Ectodermal cell (in vitro differentiated cells): ENCODE data around the gene TUFM.

Experiments used
- H3K27ac ChIP-seq: 2 replicates; pipeline ENCODE4 v1.7.0; 2013; ENCODE audit warnings: mild to moderate bottlenecking, low read depth, low read length; ENCODE audit not compliant: insufficient read depth, poor library complexity, severe bottlenecking
- H3K27me3 ChIP-seq: 2 replicates; pipeline ENCODE4 v1.7.0; 2013; ENCODE audit warnings: mild to moderate bottlenecking, low read length; ENCODE audit not compliant: insufficient read depth, control insufficient read depth, poor library complexity, severe bottlenecking
- H3K36me3 ChIP-seq: one replicate; pipeline ENCODE4 v1.7.0; 2013; ENCODE audit warnings: low read length; ENCODE audit not compliant: control insufficient read depth, insufficient read depth
- H3K4me1 ChIP-seq: one replicate; pipeline ENCODE4 v1.7.0; 2013; ENCODE audit warnings: low read length; ENCODE audit not compliant: control insufficient read depth, insufficient read depth
- H3K4me3 ChIP-seq: 2 replicates; pipeline ENCODE4 v1.7.0; 2013; ENCODE audit warnings: low read depth, low read length, control low read depth; ENCODE audit not compliant: insufficient read depth
- H3K9me3 ChIP-seq: 2 replicates; pipeline ENCODE4 v1.7.0; 2013; ENCODE audit warnings: mild to moderate bottlenecking, low read length, moderate library complexity; ENCODE audit not compliant: control insufficient read depth
- WGBS, 2 experiments: methylation state at CpG; one replicate each; pipeline ENCODE4 v1.1.7; 2013; ENCODE audit warnings: missing lambda C conversion rate in 2 of 2; 5-methylcytosine and 5-hydroxymethylcytosine counted together

TUFM gene

GRCh38 chr16:28839899-28840298 lies 6.2 kb downstream of the TUFM start:
- Histone ChIP-seq H3K4me3 (no peak overlapping the region), H3K27ac (no peak overlapping the region), H3K4me1 (peaks cover 1% of the 10 kb centered on the region), H3K36me3 (peaks cover 45% of the 10 kb centered on the region), H3K27me3 (no peaks in the 10 kb centered on the region), H3K9me3 (no peaks in the 10 kb centered on the region)
- WGBS, 2 experiments, result 0 to 1% methylated on average over 1 of the region's 1 CpG

- WGBS, 2 experiments, result 94 to 96% methylated on average over 14 of the region's 14 CpGs
- peaks cover 45% of the 10 kb centered on the region for H3K36me3 ChIP-seq
- H3K27me3 ChIP-seq, result no peaks in the 10 kb centered on the region
These were observed 7.0 kb downstream of the TUFM start for GRCh38 chr16:28839004-28839639.

GRCh38 chr16:28838558-28838918 lies 7.6 kb downstream of the TUFM start:
- WGBS, 2 experiments, result 98 to 100% methylated on average over 1 of the region's 1 CpG
- Histone ChIP-seq H3K4me1 (no peaks in the 10 kb centered on the region), H3K4me3 (no peak overlapping the region), H3K9me3 (no peaks in the 10 kb centered on the region), H3K36me3 (peaks cover 47% of the 10 kb centered on the region), H3K27ac (no peak overlapping the region), H3K27me3 (no peaks in the 10 kb centered on the region)

More at GRCh38 chr16:28839004-28839639, 7.0 kb downstream of the TUFM start:
- no peaks in the 10 kb centered on the region for H3K9me3 ChIP-seq
- H3K4me1 ChIP-seq, result no peaks in the 10 kb centered on the region
- no peak overlapping the region for H3K27ac ChIP-seq
- H3K4me3 ChIP-seq, result no peak overlapping the region

- 95 to 97% methylated on average over 7 of the region's 7 CpGs for WGBS, 2 experiments
- no peak overlapping the region for H3K27ac ChIP-seq
- H3K4me1 ChIP-seq, result no peaks in the 10 kb centered on the region
- no peaks in the 10 kb centered on the region for H3K27me3 ChIP-seq
- no peak overlapping the region for H3K4me3 ChIP-seq
- H3K36me3 ChIP-seq, result peaks cover 48% of the 10 kb centered on the region
- H3K9me3 ChIP-seq, result no peaks in the 10 kb centered on the region
These were observed 8.2 kb downstream of the TUFM start for GRCh38 chr16:28837672-28838557.

- Histone ChIP-seq H3K36me3 (peaks cover 52% of the 10 kb centered on the region), H3K27ac (no peak overlapping the region), H3K4me1 (no peaks in the 10 kb centered on the region), H3K27me3 (no peaks in the 10 kb centered on the region), H3K9me3 (no peaks in the 10 kb centered on the region), H3K4me3 (no peak overlapping the region)
- whole genome bisulfite sequencing, 2 experiments, result 89 to 94% methylated on average over 8 of the region's 8 CpGs
These were observed 9.4 kb downstream of the TUFM start for GRCh38 chr16:28836761-28837064.

- peaks cover 54% of the 10 kb centered on the region for H3K36me3 ChIP-seq
- WGBS, 2 experiments, result 95 to 96% methylated on average over 25 of the region's 25 CpGs
- no peaks in the 10 kb centered on the region for H3K4me1 ChIP-seq
- H3K9me3 ChIP-seq, result no peaks in the 10 kb centered on the region
- no peak overlapping the region for H3K27ac ChIP-seq
- H3K27me3 ChIP-seq, result no peaks in the 10 kb centered on the region
- no peak overlapping the region for H3K4me3 ChIP-seq
These were observed 10.0 kb downstream of the TUFM start for GRCh38 chr16:28835864-28836760.

- Histone ChIP-seq H3K27ac (no peak overlapping the region), H3K36me3 (peaks cover 63% of the 10 kb centered on the region), H3K4me1 (no peaks in the 10 kb centered on the region), H3K27me3 (no peaks in the 10 kb centered on the region), H3K4me3 (no peak overlapping the region), H3K9me3 (no peaks in the 10 kb centered on the region)
- WGBS, 2 experiments, result 95 to 97% methylated on average over 25 of the region's 25 CpGs
These were observed 11.0 kb downstream of the TUFM start for GRCh38 chr16:28834873-28835863.

GRCh38 chr16:28834349-28834748 lies 11.8 kb downstream of the TUFM start:
- no peaks in the 10 kb centered on the region for H3K9me3 ChIP-seq
- H3K4me1 ChIP-seq, result no peaks in the 10 kb centered on the region
- no peak overlapping the region for H3K4me3 ChIP-seq
- H3K27me3 ChIP-seq, result no peaks in the 10 kb centered on the region
- H3K36me3 ChIP-seq, result peaks cover 71% of the 10 kb centered on the region
- no peak overlapping the region for H3K27ac ChIP-seq
- 92 to 93% methylated on average over 14 of the region's 14 CpGs for WGBS, 2 experiments

- H3K4me1 ChIP-seq, result peaks cover under 1% of the 10 kb centered on the region
- peaks cover 89% of the 10 kb centered on the region for H3K36me3 ChIP-seq
- no peak overlapping the region for H3K4me3 ChIP-seq
- 97 to 98% methylated on average over 13 of the region's 13 CpGs for WGBS, 2 experiments
- no peaks in the 10 kb centered on the region for H3K27me3 ChIP-seq
- H3K9me3 ChIP-seq, result no peaks in the 10 kb centered on the region
- no peak overlapping the region for H3K27ac ChIP-seq
These were observed 15.6 kb downstream of the TUFM start for GRCh38 chr16:28830531-28830930.
